Pancreas (tissue), 10 donors: ENCODE data around the gene SIK2. TPM values are rescaled to one million over a fixed set of nuclear protein-coding genes. Genes with fewer than 3 reads are reported as not detected.
A peak's percentile ranks its signal among the peaks of the same experiment; 100 is the strongest.

Experiments
- ATAC-seq, 4 donors: fragments of 200-7000 bp; cut with Tn5 transposase; one replicate each; pipeline versions ENCODE4 v1.8.0 to v1.9.1; 2020; ENCODE audit warnings: mild to moderate bottlenecking in 4 of 4, moderate library complexity in 4 of 4
- DNase-seq, 6 donors: peaks; one replicate each; pipeline ENCODE4 v3.0.0-alpha.2; 2020
- FAIRE-seq: peaks from 2 replicates; lab custom pipeline; 2012; peaks lifted over from hg19 to GRCh38; lab: Jason Lieb, UNC
- H3K27ac ChIP-seq, 4 donors: fragments of 200-600 bp; sonication (generic); 1 replicate in 3 of 4; 2 replicates in 1 of 4; pipeline versions ENCODE4 v1.5.0 to v1.8.0; 2020
- H3K27me3 ChIP-seq, 4 donors: fragments of 200-600 bp; one replicate each; pipeline ENCODE4 v1.8.0; 2021
- H3K36me3 ChIP-seq, 3 donors: fragments of 200-600 bp; sonication (generic) in 1 of 3; one replicate each; pipeline versions ENCODE4 v1.5.0 to v1.8.0; 2020 to 2021
- H3K4me1 ChIP-seq, 3 donors: fragments of 200-600 bp; one replicate each; pipeline ENCODE4 v1.8.0; 2021
- H3K4me3 ChIP-seq, 4 donors: fragments of 200-600 bp; sonication (generic) in 2 of 4; one replicate each; pipeline versions ENCODE4 v1.5.0 to v1.8.0; 2020 to 2021
- H3K9me3 ChIP-seq, 4 donors: fragments of 200-600 bp; one replicate each; pipeline ENCODE4 v1.8.0; 2021
- WGBS, 2 donors: extraction: QIAGEN DNeasy Blood & Tissue Kit; methylation state at CpG; one replicate each; pipeline ENCODE4 v1.1.7; 2013; 5-methylcytosine and 5-hydroxymethylcytosine counted together
- intact Hi-C, 3 donors: fragments of 100-400 bp; cut with DNase I; formaldehyde crosslinking; loops; one replicate each; pipeline versions ENCODE4 v1.11.1 to v1.14.2; 2022
- polyA plus RNA-seq, 2 donors: library from polyadenylated mRNA; stranded (reverse); fragments of 200-250 nt; gene quantifications; one replicate each; pipeline ENCODE4 v1.2.3, GENCODE V29; 2013
- total RNA-seq, 6 donors: library from RNA; stranded (reverse); fragmentation: NEBNext Ultra II Directional in 4 of 6; extraction: Animal tissue kit (Norgen Biotek cat#: 25700) in 4 of 6; gene quantifications; one replicate each; pipeline versions ENCODE4 v1.2.1 to v1.2.4, GENCODE V29; 2021 to 2023
- TF ChIP-seq, protein P1 (sequence below), 4 donors: fragments of 200-600 bp; sonication (generic) in 3 of 4; IDR thresholded peaks; one replicate each; pipeline versions ENCODE4 v1.5.0 to v1.8.0; 2021; ENCODE audit warnings: antibody characterized with exemption in 4 of 4
- donor health status: healthy with polysubstance abuse.
- donor health status: DM: no; HTN: no; CAD: no; lungs with moderate emphysema.
- donor health status: DM: no; HTN: no; CAD: no.
- donor health status: control.
- donor health status: control.
- donor health status: Bipolar disorder and iron deficiency.
- donor health status: DM: yes; HTN: yes; CAD: no.
- donor health status: DM: no; HTN: no; CAD: no.
- donor health status: DM: no; HTN: no; CAD: no.
- donor health status: DM: yes; HTN: yes; CAD: no.

The SIK2 gene
- total and polyA plus RNA-seq, 8 donors = 4.7 to 24.7 (median 17.5) TPM

DNA sequence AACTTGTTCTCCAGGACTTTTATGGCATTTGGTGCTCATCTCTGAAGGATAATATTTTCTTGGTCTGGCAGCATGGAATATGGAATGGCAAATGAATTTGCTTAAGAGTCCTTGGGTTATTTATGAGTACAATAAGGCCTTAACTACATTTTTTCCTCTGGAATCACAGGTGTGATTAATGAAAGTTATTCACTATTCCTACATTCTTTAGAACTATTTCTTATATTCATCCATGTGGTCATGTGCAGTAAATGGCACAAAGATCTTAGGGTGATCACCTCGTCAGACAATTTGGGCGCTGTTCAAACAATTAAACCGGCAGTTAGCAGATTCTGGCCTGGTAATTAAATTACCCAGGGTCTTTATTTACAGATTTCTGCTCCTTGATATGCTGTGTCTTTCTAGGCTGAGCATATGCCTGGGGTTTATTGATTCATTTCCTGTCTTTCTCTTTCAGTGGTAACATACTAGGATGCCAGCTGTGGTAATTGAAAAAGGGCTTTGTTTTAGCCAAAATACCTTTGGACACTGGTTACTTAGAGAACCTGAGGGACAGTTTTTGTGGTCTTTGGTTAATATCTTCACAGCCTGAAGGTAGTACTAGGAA, 31.6 kb downstream of the SIK2 start:
- Histone ChIP-seq H3K4me1 (peaks cover 15 to 46% (median 45%) of the 10 kb centered on the region in 3 donors), H3K27me3 (no peaks in the 10 kb centered on the region), H3K9me3 (no peaks in the 10 kb centered on the region), H3K4me3 (no peak overlapping the region), H3K36me3 (no peaks in the 10 kb centered on the region), H3K27ac (peak overlapping the region; percentile 35 to 82 (median 60))
- ATAC-seq = peak; percentile 22 to 35 (median 26)
- FAIRE-seq = no peak
- TF ChIP-seq, protein P1, sequence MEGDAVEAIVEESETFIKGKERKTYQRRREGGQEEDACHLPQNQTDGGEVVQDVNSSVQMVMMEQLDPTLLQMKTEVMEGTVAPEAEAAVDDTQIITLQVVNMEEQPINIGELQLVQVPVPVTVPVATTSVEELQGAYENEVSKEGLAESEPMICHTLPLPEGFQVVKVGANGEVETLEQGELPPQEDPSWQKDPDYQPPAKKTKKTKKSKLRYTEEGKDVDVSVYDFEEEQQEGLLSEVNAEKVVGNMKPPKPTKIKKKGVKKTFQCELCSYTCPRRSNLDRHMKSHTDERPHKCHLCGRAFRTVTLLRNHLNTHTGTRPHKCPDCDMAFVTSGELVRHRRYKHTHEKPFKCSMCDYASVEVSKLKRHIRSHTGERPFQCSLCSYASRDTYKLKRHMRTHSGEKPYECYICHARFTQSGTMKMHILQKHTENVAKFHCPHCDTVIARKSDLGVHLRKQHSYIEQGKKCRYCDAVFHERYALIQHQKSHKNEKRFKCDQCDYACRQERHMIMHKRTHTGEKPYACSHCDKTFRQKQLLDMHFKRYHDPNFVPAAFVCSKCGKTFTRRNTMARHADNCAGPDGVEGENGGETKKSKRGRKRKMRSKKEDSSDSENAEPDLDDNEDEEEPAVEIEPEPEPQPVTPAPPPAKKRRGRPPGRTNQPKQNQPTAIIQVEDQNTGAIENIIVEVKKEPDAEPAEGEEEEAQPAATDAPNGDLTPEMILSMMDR (IDR thresholded peaks at IDR 0.05) = no peak
- intact Hi-C loops = no loop called here
- 10 to 45% methylated on average over 3 of the region's 3 CpGs for WGBS, 2 donors
- DNase-seq = no peak

DNA sequence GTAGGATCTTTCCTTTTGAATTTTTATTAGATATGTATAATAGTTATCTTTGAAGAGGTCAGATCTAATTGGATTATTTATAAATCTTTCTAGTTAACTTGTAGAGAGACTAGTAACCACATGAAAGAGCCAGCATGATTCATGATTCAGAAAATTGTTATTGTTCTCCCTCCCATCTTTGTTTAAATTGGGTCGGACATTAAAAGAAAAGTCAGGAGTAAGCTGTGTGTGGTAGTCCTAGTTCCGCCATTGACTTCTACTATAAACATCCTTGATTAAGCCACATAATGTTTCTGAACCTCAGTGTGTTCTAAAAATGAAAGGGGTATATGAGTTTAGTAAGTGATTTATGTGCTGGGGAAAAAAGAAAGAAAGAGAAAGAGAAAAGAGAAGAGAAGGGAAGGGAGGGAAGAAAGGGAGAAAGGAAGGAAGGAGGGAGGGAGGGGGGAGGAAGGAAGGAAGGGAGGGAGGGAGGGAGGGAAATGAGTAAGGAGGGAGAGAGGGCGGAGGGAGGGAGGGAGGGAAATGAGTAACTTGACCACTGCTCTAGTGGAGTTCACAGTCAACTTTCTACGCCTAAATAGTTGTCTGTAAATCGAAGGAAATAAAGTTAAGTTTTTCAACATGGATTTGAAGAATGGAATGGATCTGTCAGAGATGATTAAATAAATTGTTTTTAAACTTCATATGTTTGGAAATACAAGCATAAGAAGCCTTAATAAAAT, 32.9 kb downstream of the SIK2 start:
- TF ChIP-seq, protein P1 (IDR thresholded peaks at IDR 0.05) = no peak
- Histone ChIP-seq H3K36me3 (no peaks in the 10 kb centered on the region), H3K4me1 (peaks cover 14 to 46% (median 43%) of the 10 kb centered on the region in 3 donors), H3K27me3 (no peaks in the 10 kb centered on the region), H3K4me3 (no peak overlapping the region), H3K9me3 (no peaks in the 10 kb centered on the region), H3K27ac (peak overlapping the region in 2 of 4 donors; percentile 30 to 73)
- no peak for DNase-seq
- intact Hi-C loops = no loop called here
- ATAC-seq = no peak
- 63 to 72% methylated on average over 5 of the region's 5 CpGs for WGBS, 2 donors
- FAIRE-seq = no peak

- no peak for FAIRE-seq
Observed at GRCh38 chr11:111635706-111636045, 33.4 kb downstream of the SIK2 start.

GRCh38 chr11:111637885-111638284, 35.6 kb downstream of the SIK2 start:
- no peak for ATAC-seq
- no peak for FAIRE-seq
- H3K27ac ChIP-seq = no peak overlapping the region
- no peak for DNase-seq
- no peaks in the 10 kb centered on the region for H3K27me3 ChIP-seq
- H3K4me1 ChIP-seq = peaks cover 11 to 36% (median 35%) of the 10 kb centered on the region in 3 donors
- intact Hi-C loops = no loop called here
- TF ChIP-seq, protein P1 (IDR thresholded peaks at IDR 0.05) = no peak
- H3K9me3 ChIP-seq = no peaks in the 10 kb centered on the region
- WGBS, 2 donors = 92 to 93% methylated on average over 4 of the region's 4 CpGs
- no peak overlapping the region for H3K4me3 ChIP-seq
- H3K36me3 ChIP-seq = no peaks in the 10 kb centered on the region

More at GRCh38 chr11:111635706-111636045, 33.4 kb downstream of the SIK2 start:
- H3K27ac ChIP-seq = peak overlapping the region in 2 of 4 donors; percentile 29 to 30
- no peak overlapping the region for H3K4me3 ChIP-seq
- no peaks in the 10 kb centered on the region for H3K27me3 ChIP-seq
- ATAC-seq (peak; percentile 49 to 81 (median 71)), DNase-seq (peak in 3 of 6 donors; percentile 25 to 30 (median 28))
- intact Hi-C loops = no loop called here
- WGBS, 2 donors = 0 to 5% methylated on average over 1 of the region's 1 CpG
- H3K4me1 ChIP-seq = peaks cover 14 to 46% (median 43%) of the 10 kb centered on the region in 3 donors
- no peaks in the 10 kb centered on the region for H3K9me3 ChIP-seq
- H3K36me3 ChIP-seq = no peaks in the 10 kb centered on the region
- TF ChIP-seq, protein P1 (IDR thresholded peaks at IDR 0.05) = no peak
